GM12874 (cell line): ENCODE results near the gene ZSCAN20.

ENCODE experiments used
- TF ChIP-seq, protein P1 (sequence below): IDR thresholded peaks from 2 replicates; pipeline ENCODE4 v1.5.1; 2011; ENCODE audit warnings: low read depth, mild to moderate bottlenecking, control low read depth, low read length, moderate library complexity; ENCODE audit not compliant: insufficient read depth

The ZSCAN20 gene

DNA sequence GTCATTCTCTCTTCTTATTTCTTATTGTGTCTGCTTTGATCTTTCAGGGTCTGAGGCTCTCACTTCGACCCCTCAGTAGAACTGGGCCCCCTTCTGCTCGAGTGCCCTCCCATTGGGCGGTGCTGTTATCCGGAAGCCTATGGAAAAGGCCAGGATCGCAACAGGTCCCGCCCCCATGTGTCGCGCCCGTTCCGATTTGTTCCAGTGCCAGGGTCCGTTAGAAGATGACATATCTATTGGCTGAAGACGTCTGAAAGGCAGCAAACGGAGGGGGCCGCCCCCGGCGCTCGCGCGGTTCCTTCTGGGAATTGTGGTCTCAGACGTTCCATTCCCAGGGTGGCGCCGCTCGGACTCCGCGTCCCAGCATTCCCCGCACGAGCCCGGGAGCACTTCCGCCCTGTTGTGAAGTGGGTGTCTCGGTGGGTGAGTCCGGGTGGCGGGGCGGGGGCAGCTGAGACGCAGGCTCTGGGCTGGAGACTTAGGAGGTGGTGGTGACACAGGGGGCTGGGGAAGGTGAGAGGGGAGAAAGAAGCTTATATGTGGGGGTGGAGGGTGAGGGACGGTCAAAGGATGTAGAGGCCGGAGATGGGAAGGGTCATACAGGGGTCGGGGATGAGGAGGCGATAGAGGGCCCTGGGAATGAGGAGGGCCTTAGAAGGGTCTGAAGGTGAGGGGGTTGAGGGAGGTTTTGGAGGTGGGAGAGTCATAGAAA is at the start of gene ZSCAN20:
TSS of gene ZSCAN20 (plus strand) at position 377 of the 712 bp plus-strand sequence. CDS start 6,644 bp downstream, outside the sequence.
- TF ChIP-seq, protein P1, sequence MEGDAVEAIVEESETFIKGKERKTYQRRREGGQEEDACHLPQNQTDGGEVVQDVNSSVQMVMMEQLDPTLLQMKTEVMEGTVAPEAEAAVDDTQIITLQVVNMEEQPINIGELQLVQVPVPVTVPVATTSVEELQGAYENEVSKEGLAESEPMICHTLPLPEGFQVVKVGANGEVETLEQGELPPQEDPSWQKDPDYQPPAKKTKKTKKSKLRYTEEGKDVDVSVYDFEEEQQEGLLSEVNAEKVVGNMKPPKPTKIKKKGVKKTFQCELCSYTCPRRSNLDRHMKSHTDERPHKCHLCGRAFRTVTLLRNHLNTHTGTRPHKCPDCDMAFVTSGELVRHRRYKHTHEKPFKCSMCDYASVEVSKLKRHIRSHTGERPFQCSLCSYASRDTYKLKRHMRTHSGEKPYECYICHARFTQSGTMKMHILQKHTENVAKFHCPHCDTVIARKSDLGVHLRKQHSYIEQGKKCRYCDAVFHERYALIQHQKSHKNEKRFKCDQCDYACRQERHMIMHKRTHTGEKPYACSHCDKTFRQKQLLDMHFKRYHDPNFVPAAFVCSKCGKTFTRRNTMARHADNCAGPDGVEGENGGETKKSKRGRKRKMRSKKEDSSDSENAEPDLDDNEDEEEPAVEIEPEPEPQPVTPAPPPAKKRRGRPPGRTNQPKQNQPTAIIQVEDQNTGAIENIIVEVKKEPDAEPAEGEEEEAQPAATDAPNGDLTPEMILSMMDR, result no peak

DNA sequence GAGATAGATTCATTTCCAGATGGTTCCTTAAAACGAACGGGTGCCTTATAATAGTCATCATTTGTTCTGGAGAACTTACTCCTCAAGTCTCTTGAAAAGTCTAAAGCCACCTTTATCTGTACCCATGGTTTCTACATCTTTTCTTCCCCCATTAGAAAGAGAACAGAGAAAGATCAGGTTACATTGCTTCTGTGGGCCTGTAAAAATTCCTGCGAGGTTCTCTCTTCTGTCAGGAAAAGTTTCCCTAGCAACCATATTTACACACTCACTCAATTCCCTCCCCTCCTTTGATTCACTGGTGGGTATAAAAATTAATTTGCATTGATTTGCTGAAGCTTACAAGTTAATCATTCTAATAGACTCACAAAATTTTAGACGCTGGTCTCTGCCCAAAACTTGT is 48.2 kb upstream of the ZSCAN20 start:
- TF ChIP-seq, protein P1, result no peak

DNA sequence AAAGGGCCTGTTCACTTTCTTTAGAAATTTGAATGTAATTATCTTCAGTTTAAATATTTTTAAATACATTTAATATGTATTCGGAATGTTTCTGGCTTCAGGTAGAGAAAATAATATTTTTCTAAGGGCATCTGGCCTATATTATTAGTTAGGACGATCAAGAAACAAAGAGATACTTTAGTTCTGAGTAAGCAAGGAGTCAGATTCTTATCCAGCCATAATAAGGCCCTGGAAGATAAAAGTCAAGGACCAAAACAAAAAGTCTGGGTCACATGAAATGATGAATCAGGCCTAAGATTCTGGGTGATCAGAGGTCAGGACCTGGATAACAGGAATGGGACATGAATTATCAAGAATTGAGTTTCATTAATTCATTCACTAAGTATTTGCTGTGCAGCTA is 47.8 kb upstream of the ZSCAN20 start:
- TF ChIP-seq, protein P1, result no peak

DNA sequence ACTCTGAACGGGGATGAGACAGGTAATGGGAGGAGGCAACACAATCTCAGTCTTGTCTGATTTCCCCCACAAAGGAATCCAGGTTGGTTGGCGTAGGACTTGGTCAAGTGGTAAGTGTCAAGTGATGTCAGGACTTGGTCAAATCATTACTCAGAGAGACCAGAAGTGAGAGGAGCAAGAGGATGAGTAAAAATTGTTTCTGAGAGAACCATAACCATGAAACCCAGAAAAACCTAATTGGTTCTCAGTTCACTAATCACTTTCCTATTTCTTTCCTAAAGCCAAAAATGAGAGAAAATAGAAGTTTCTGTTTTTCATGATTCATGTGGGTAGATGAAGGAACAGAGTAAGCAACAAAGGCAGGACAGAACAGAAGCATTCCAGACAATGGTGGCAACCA is 46.5 kb upstream of the ZSCAN20 start:
- TF ChIP-seq, protein P1, result no peak

DNA sequence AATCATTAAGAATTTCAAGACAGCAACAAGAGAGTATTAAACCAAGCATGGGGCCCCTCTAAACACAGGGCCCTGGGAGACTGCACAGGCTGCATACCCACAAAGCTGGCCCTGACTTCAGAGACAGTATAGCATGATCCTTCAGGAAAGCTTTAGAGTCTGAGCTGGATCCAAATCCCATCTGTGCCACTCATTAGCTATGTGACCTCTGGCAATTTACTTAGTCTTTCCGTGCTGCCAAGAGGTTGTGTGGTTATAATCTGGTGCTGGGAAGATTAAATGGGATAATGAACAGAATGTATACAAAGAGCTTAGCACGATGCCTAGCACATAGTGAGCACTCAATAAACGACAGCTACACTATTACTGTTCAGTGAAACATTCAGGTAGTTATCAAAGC is 45.5 kb upstream of the ZSCAN20 start:
- TF ChIP-seq, protein P1, result no peak

DNA sequence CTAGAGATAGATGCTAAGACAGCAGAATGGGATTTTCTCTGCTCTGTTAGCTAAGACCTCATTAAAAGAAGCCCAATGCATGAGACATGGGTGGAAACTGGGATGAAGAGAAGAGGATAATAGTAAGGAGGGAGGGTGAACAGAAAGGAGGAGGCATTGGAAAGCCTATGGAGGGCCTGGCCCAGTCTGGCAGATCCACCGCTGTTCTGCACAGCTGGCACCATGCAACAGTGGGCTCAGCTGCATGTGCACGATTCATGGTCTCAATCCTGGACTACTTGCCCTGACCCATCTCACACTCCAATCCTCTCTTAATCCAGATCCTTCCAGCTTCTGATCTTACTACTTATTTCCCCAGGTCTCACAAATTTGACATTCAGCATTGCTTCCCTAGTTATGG is 43.8 kb upstream of the ZSCAN20 start:
- TF ChIP-seq, protein P1, result no peak

DNA sequence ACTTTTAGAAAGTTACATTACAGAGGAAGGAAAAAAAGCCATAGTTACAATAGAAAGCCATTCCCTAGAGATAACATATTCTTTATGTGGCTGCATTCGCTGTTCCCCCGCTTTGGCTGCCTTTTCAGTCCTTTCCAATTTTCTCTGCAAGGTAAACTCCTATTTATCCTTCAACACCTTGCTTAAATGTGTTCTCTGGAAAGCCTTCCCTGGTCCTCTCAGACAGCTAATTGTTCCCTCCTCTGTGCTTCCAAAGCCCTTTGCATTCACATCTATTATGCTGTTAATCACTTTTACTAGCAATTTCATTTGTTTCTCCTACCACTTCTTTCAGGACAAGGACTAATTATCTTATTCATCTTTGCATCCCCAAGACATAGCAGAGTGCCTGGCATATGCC is 43.1 kb upstream of the ZSCAN20 start:
- TF ChIP-seq, protein P1, result no peak
